H1 (cell line): ENCODE results near the gene PKD2. TPM values are rescaled to one million over a fixed set of nuclear protein-coding genes. Genes with fewer than 3 reads are reported as not detected.

ENCODE experiments used
- CTCF ChIA-PET: fragments of 300-600 bp; sonication (Branson Sonifier 250); formaldehyde crosslinking; loops from one replicate; lab custom pipeline; 2021; ENCODE audit not compliant: partially characterized antibody; lab: Charles Lee
- POLR2A ChIA-PET: fragments of 300-600 bp; sonication (Branson Sonifier 250); formaldehyde crosslinking; loops from one replicate; lab custom pipeline; 2021; ENCODE audit warnings: inconsistent platforms; ENCODE audit not compliant: partially characterized antibody; lab: Charles Lee
- DNase-seq, 2 experiments: peaks; one replicate each; pipeline versions ENCODE4 v3.0.0 to v3.0.0-alpha.2; 2010 to 2022; ENCODE audit warnings: low spot score in 2 of 2, low read depth in 1 of 2, mixed read lengths in 1 of 2
- FAIRE-seq: peaks from 2 replicates; lab custom pipeline; 2011; peaks lifted over from hg19 to GRCh38; lab: Jason Lieb, UNC
- H2AFZ ChIP-seq: 2 replicates; pipeline ENCODE4 v1.8.1; 2012; ENCODE audit warnings: low read length, inconsistent platforms
- H2AK5ac ChIP-seq: 2 replicates; pipeline ENCODE4 v1.6.1; 2013; ENCODE audit warnings: low read depth, low read length
- H2BK120ac ChIP-seq: replicated peaks from 2 replicates; pipeline ENCODE3; 2013; ENCODE audit warnings: low read depth, low read length, inconsistent platforms
- H2BK12ac ChIP-seq: 2 replicates; pipeline ENCODE4 v1.6.1; 2013; ENCODE audit warnings: low read depth, low read length
- H2BK15ac ChIP-seq: 2 replicates; pipeline ENCODE4 v1.6.1; 2013; ENCODE audit warnings: low read length
- H2BK20ac ChIP-seq: 2 replicates; pipeline ENCODE4 v1.6.1; 2013; ENCODE audit warnings: low read length
- H2BK5ac ChIP-seq: 2 replicates; pipeline ENCODE4 v1.6.1; 2013; ENCODE audit warnings: low read depth, low read length
- H3K14ac ChIP-seq: 2 replicates; pipeline ENCODE4 v1.6.1; 2013; ENCODE audit warnings: inconsistent platforms; ENCODE audit not compliant: insufficient read length
- H3K18ac ChIP-seq: 2 replicates; pipeline ENCODE4 v1.6.1; 2013; ENCODE audit warnings: low read length; ENCODE audit errors: extremely low read depth
- H3K23ac ChIP-seq: 2 replicates; pipeline ENCODE4 v1.6.1; 2013; ENCODE audit warnings: inconsistent platforms; ENCODE audit not compliant: insufficient read length
- H3K23me2 ChIP-seq: 2 replicates; pipeline ENCODE4 v1.6.1; 2013; ENCODE audit warnings: low read depth, low read length
- H3K27ac ChIP-seq: 2 replicates; pipeline ENCODE4 v1.6.1; 2011; ENCODE audit warnings: low read depth, low read length, inconsistent platforms
- H3K27me3 ChIP-seq, 4 experiments: replicated peaks in 1 of 4; 1 replicate in 1 of 4; 2 replicates in 3 of 4; pipeline versions ENCODE4 v1.6.1 to v1.8.1; 2011 to 2013; ENCODE audit warnings: low read length in 3 of 4, mild to moderate bottlenecking in 3 of 4, inconsistent platforms in 2 of 4, mixed read lengths in 2 of 4, moderate library complexity in 1 of 4; ENCODE audit not compliant: control insufficient read depth in 3 of 4, insufficient read depth in 3 of 4; ENCODE audit errors: extremely low read depth in 1 of 4
- H3K36me3 ChIP-seq, 4 experiments: 2 replicates each; pipeline versions ENCODE4 v1.6.1 to v1.8.1; 2011 to 2013; ENCODE audit warnings: mild to moderate bottlenecking in 4 of 4, low read length in 3 of 4, moderate library complexity in 2 of 4, control low read depth in 1 of 4, inconsistent platforms in 1 of 4; ENCODE audit not compliant: insufficient read depth in 4 of 4, control insufficient read depth in 2 of 4
- H3K4ac ChIP-seq: replicated peaks from 2 replicates; pipeline ENCODE3; 2013; ENCODE audit warnings: low read length, low read depth, mixed read lengths, inconsistent platforms; ENCODE audit not compliant: insufficient read length
- H3K4me1 ChIP-seq, 4 experiments: replicated peaks in 1 of 4; 1 replicate in 1 of 4; 2 replicates in 3 of 4; pipeline versions ENCODE4 v1.6.1 to v1.8.1; 2011 to 2013; ENCODE audit warnings: low read length in 3 of 4, inconsistent platforms in 2 of 4, mixed read lengths in 1 of 4; ENCODE audit not compliant: insufficient read depth in 4 of 4, control insufficient read depth in 3 of 4
- H3K4me2 ChIP-seq, 2 experiments: 2 replicates each; pipeline versions ENCODE4 v1.6.1 to v1.8.1; 2011 to 2013; ENCODE audit warnings: low read depth in 2 of 2, low read length in 2 of 2, control low read depth in 1 of 2, inconsistent platforms in 1 of 2, mild to moderate bottlenecking in 1 of 2; ENCODE audit not compliant: insufficient read depth in 1 of 2
- H3K4me3 ChIP-seq, 4 experiments: fragments of 200-600, 300-600 bp in 1 of 4; sonication (generic), shearing (Covaris generic), sonication (Bioruptor Twin) in 1 of 4; 2 replicates each; pipeline versions ENCODE4 v1.5.1 to v1.8.1; 2011 to 2016; ENCODE audit warnings: low read length in 4 of 4, low read depth in 3 of 4, control low read depth in 2 of 4, inconsistent platforms in 2 of 4, mild to moderate bottlenecking in 2 of 4, mixed read lengths in 1 of 4, moderate library complexity in 1 of 4; ENCODE audit not compliant: insufficient read depth in 2 of 4; ENCODE audit errors: extremely low read depth in 1 of 4
- H3K56ac ChIP-seq: replicated peaks from 2 replicates; pipeline ENCODE3; 2013; ENCODE audit warnings: low read depth, mild to moderate bottlenecking, mixed read lengths, low read length, inconsistent platforms; ENCODE audit not compliant: insufficient read length
- H3K79me1 ChIP-seq: 2 replicates; pipeline ENCODE4 v1.6.1; 2013; ENCODE audit warnings: low read depth, low read length, control low read depth
- H3K79me2 ChIP-seq, 2 experiments: 2 replicates each; pipeline versions ENCODE4 v1.6.1 to v1.8.1; 2012 to 2013; ENCODE audit warnings: low read length in 2 of 2, mild to moderate bottlenecking in 2 of 2, inconsistent platforms in 1 of 2; ENCODE audit not compliant: insufficient read depth in 2 of 2, control insufficient read depth in 1 of 2
- H3K9ac ChIP-seq, 4 experiments: replicated peaks in 1 of 4; 1 replicate in 1 of 4; 2 replicates in 3 of 4; pipeline versions ENCODE4 v1.6.1 to v1.8.1; 2011 to 2013; ENCODE audit warnings: low read depth in 3 of 4, low read length in 3 of 4, control low read depth in 2 of 4, mild to moderate bottlenecking in 2 of 4, moderate library complexity in 2 of 4, inconsistent platforms in 1 of 4; ENCODE audit errors: extremely low read depth in 1 of 4
- H3K9me3 ChIP-seq, 2 experiments: 2 replicates each; pipeline versions ENCODE4 v1.6.1 to v1.8.1; 2012 to 2013; ENCODE audit warnings: mild to moderate bottlenecking in 2 of 2, moderate library complexity in 2 of 2, control low read depth in 1 of 2, inconsistent platforms in 1 of 2, low read depth in 1 of 2, low read length in 1 of 2, mixed read lengths in 1 of 2; ENCODE audit not compliant: insufficient read depth in 2 of 2
- H4K20me1 ChIP-seq, 2 experiments: replicated peaks in 1 of 2; 2 replicates each; pipeline versions ENCODE3 to v1.8.1; 2011 to 2013; ENCODE audit warnings: inconsistent platforms in 2 of 2, low read length in 2 of 2, mild to moderate bottlenecking in 1 of 2; ENCODE audit not compliant: insufficient read depth in 2 of 2, control insufficient read depth in 1 of 2
- H4K5ac ChIP-seq: 2 replicates; pipeline ENCODE4 v1.6.1; 2013; ENCODE audit warnings: low read length, low read depth, mixed read lengths, inconsistent platforms; ENCODE audit not compliant: insufficient read length
- H4K8ac ChIP-seq: 2 replicates; pipeline ENCODE4 v1.8.0; 2013; ENCODE audit warnings: mild to moderate bottlenecking, moderate library complexity, low read length, inconsistent platforms; ENCODE audit not compliant: insufficient read depth; ENCODE audit errors: extremely low read depth
- H4K91ac ChIP-seq: replicated peaks from 2 replicates; pipeline ENCODE3; 2013; ENCODE audit warnings: low read length, mixed read lengths, inconsistent platforms; ENCODE audit not compliant: insufficient read length
- CHD2 ChIP-seq: IDR thresholded peaks from 2 replicates; pipeline ENCODE4 v1.6.1; 2012; ENCODE audit warnings: low read length, improper control_type of control experiment
- CREB1 ChIP-seq: IDR thresholded peaks from 2 replicates; pipeline ENCODE4 v1.6.1; 2012; ENCODE audit warnings: inconsistent platforms
- RAD21 ChIP-seq, 2 experiments: IDR thresholded peaks in 1 of 2; conservative IDR thresholded peaks in 1 of 2; 2 replicates each; pipeline ENCODE4 v1.6.1; 2011; ENCODE audit warnings: low read depth in 2 of 2, low read length in 2 of 2, improper control_type of control experiment in 1 of 2, inconsistent platforms in 1 of 2, mild to moderate bottlenecking in 1 of 2, moderate library complexity in 1 of 2
- RXRA ChIP-seq: IDR thresholded peaks from 2 replicates; pipeline ENCODE4 v1.6.1; 2011; ENCODE audit warnings: low read depth, mild to moderate bottlenecking, low read length, moderate library complexity; ENCODE audit not compliant: insufficient read depth
- WGBS, 2 experiments: shearing (Covaris generic) in 1 of 2; methylation state at CpG; one replicate each; pipeline versions ENCODE4 v1.1.6 to v1.1.7; 2013 to 2015; ENCODE audit warnings: low lambda C conversion rate in 2 of 2, mixed read lengths in 2 of 2, inconsistent platforms in 1 of 2, low coverage in 1 of 2, missing lambda C conversion rate in 1 of 2; ENCODE audit not compliant: insufficient replicate concordance in 2 of 2, insufficient coverage in 1 of 2, insufficient read length in 1 of 2; ENCODE audit errors: extremely low coverage in 1 of 2, missing lambda C conversion rate in 1 of 2; 5-methylcytosine and 5-hydroxymethylcytosine counted together
- polyA plus RNA-seq, 7 experiments: library from polyadenylated mRNA; depleted of rRNA in 3 of 7; stranded (reverse) in 5 of 7; unstranded in 2 of 7; fragments of >200 nt in 5 of 7; fragments of 200-250 nt in 2 of 7; gene quantifications; 1 replicate in 5 of 7; 2 replicates in 1 of 7; 4 replicates in 1 of 7; pipeline versions ENCODE4 v1.2.1 to v1.2.3, GENCODE V29; 2011 to 2013; ENCODE audit warnings: missing spikeins in 2 of 7, mixed read lengths in 2 of 7
- total RNA-seq: library from RNA; stranded (reverse); fragmentation: NEBNext Ultra II Directional; extraction: Animal tissue kit (Norgen Biotek cat#: 25700); gene quantifications from 2 replicates; pipeline ENCODE4 v1.2.1, GENCODE V29; 2021

Gene PKD2
- total and polyA plus RNA-seq, 2 of the 8 experiments (the other 6 are each of a cell fraction or from before 2014, with no cell fraction given) = 16.0 to 32.0 TPM

DNA sequence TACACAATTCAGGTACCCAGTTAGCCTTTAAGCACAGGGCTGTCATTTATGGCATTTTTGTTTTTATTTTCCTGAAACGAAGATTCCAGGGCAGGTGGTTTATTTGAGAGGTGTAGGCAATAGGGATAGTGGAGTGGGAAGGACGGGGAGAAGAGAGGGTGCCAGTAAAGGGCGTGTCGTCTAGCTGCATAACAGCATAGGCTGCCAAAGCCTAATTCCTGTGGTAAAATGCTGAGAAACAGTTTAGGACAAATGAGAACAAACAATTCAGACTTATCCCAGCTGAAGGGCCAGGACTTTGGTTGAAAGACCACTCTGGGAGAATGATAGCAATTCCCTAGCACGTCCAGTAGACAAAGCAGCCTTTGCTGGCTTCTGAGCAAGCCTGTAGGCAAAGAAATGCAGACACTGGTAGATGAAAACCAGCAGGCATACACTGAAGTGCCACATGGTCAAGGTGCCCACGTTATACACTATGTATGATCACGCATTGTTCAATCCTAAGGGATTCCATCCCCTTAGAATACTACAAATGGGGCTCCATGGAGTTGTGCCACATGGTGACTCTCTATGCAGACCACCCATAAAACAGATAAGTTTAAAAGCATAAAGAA, 70.6 kb downstream of the PKD2 start:
- no peak overlapping the region for H2BK15ac ChIP-seq
- H3K79me2 ChIP-seq = no peaks in the 10 kb centered on the region
- H4K8ac ChIP-seq = no peak overlapping the region
- H3K4ac ChIP-seq = no peak overlapping the region
- H2AK5ac ChIP-seq = no peak overlapping the region
- no peaks in the 10 kb centered on the region for H3K27me3 ChIP-seq
- no peak overlapping the region for H2BK12ac ChIP-seq
- no peak overlapping the region for H2AFZ ChIP-seq
- H3K18ac ChIP-seq = no peak overlapping the region
- H3K79me1 ChIP-seq = no peaks in the 10 kb centered on the region
- H3K4me1 ChIP-seq = peaks cover 0 to 3% (median 0%) of the 10 kb centered on the region in 4 experiments; a peak in 3 of 7 replicates
- H2BK20ac ChIP-seq = no peak overlapping the region
- no peak overlapping the region for H3K56ac ChIP-seq
- no peak overlapping the region for H2BK120ac ChIP-seq
- H3K23me2 ChIP-seq = no peaks in the 10 kb centered on the region
- no peak overlapping the region for H3K27ac ChIP-seq
- CTCF ChIA-PET = no interaction called here
- H3K14ac ChIP-seq = no peak overlapping the region
- H4K20me1 ChIP-seq = no peaks in the 10 kb centered on the region
- peaks cover 0 to 38% (median 13%) of the 10 kb centered on the region in 4 experiments; a peak in 7 of 8 replicates for H3K36me3 ChIP-seq
- no peak for DNase-seq
- H3K4me2 ChIP-seq = no peak overlapping the region
- no peaks in the 10 kb centered on the region for H3K9me3 ChIP-seq
- POLR2A ChIA-PET = no interaction called here
- WGBS, 2 experiments = 89% methylated on average over 7 of the region's 7 CpGs; no CpG with 5 or more reads in 1 of the 2 experiments
- peak; percentile 28 for FAIRE-seq
- H3K9ac ChIP-seq = no peak overlapping the region; a peak in 1 of 7 replicates
- H4K5ac ChIP-seq = no peak overlapping the region
- H2BK5ac ChIP-seq = no peak overlapping the region
- no peak for TF ChIP-seq RXRA
- no peak for TF ChIP-seq RAD21 (IDR thresholded peaks at IDR 0.05 in 1 of 2, conservative IDR thresholded peaks at IDR 0.05 in 1 of 2; ENCODE audit: low read depth in 2 of 2, low read length in 2 of 2)
- TF ChIP-seq CHD2 = no peak
- TF ChIP-seq CREB1 = no peak
- no peak overlapping the region for H3K23ac ChIP-seq
- H3K4me3 ChIP-seq = no peak overlapping the region
- H4K91ac ChIP-seq = no peak overlapping the region
